HepG2 (cell line): ENCODE results near the gene DHRS12. TPM values are rescaled to one million over a fixed set of nuclear protein-coding genes. Genes with fewer than 3 reads are reported as not detected.

Experiments used
- ATAD3A ChIP-seq: sonication (generic); formaldehyde crosslinking; IDR thresholded peaks from 2 replicates; pipeline ENCODE4 v1.4.0; 2020; ENCODE audit warnings: missing genetic modification reagents
- BCLAF1 ChIP-seq: fragments of 450-650 bp; IDR thresholded peaks from 2 replicates; pipeline ENCODE4 v1.6.1; 2017; ENCODE audit warnings: mild to moderate bottlenecking
- ERF ChIP-seq: IDR thresholded peaks from 2 replicates; pipeline ENCODE4 v1.6.1; 2018; ENCODE audit warnings: missing biosample characterization, missing genetic modification reagents
- HDAC6 ChIP-seq: fragments of 200-600 bp; sonication (generic); IDR thresholded peaks from 2 replicates; pipeline ENCODE4 v1.7.0; 2017; ENCODE audit warnings: mild to moderate bottlenecking, antibody characterized with exemption, low read length, low read depth
- HIC2 ChIP-seq: sonication (generic); formaldehyde crosslinking; IDR thresholded peaks from 2 replicates; pipeline ENCODE4 v1.9.0; 2022; ENCODE audit warnings: low read depth, missing genetic modification reagents
- HIVEP1 ChIP-seq: sonication (generic); formaldehyde crosslinking; IDR thresholded peaks from 2 replicates; pipeline ENCODE4 v1.4.0; 2020; ENCODE audit warnings: mild to moderate bottlenecking, missing genetic modification reagents
- MZF1 ChIP-seq: sonication (generic); formaldehyde crosslinking; IDR thresholded peaks from 2 replicates; pipeline ENCODE4 v1.8.1; 2023; ENCODE audit warnings: mild to moderate bottlenecking, missing genetic modification reagents, borderline replicate concordance
- PHF8 ChIP-seq: sonication (generic); formaldehyde crosslinking; IDR thresholded peaks from 2 replicates; pipeline ENCODE4 v1.5.0; 2020; ENCODE audit warnings: missing genetic modification reagents
- POGK ChIP-seq: sonication (generic); formaldehyde crosslinking; conservative IDR thresholded peaks from 2 replicates; pipeline ENCODE4 v1.8.0; 2022; ENCODE audit warnings: mild to moderate bottlenecking, moderate library complexity, missing genetic modification reagents
- PPARG ChIP-seq: conservative IDR thresholded peaks from 2 replicates; pipeline ENCODE4 v1.6.1; 2016; ENCODE audit warnings: missing biosample characterization, missing genetic modification reagents
- RBAK ChIP-seq: sonication (generic); formaldehyde crosslinking; IDR thresholded peaks from 2 replicates; pipeline ENCODE4 v1.5.1; 2020; ENCODE audit warnings: mild to moderate bottlenecking, missing genetic modification reagents
- SIN3A ChIP-seq: IDR thresholded peaks from 2 replicates; pipeline ENCODE4 v1.6.1; 2011; ENCODE audit warnings: low read depth, mild to moderate bottlenecking, control low read depth, low read length, borderline replicate concordance
- SIN3B ChIP-seq: fragments of 150-350 bp; IDR thresholded peaks from 2 replicates; pipeline ENCODE4 v1.6.1; 2014; ENCODE audit warnings: low read length
- SMAD3 ChIP-seq: sonication (generic); formaldehyde crosslinking; IDR thresholded peaks from 2 replicates; pipeline ENCODE4 v1.4.0; 2020; ENCODE audit warnings: missing genetic modification reagents
- STAG1 ChIP-seq: sonication (generic); formaldehyde crosslinking; IDR thresholded peaks from 2 replicates; pipeline ENCODE4 v1.4.0; 2020; ENCODE audit warnings: missing genetic modification reagents
- ZNF282 ChIP-seq: fragments of 450-650 bp; IDR thresholded peaks from 2 replicates; pipeline ENCODE4 v1.6.1; 2018; ENCODE audit not compliant: partially characterized antibody
- ZNF7 ChIP-seq: IDR thresholded peaks from 2 replicates; pipeline ENCODE4 v1.6.1; 2016; ENCODE audit warnings: missing biosample characterization, missing genetic modification reagents
- ZSCAN25 ChIP-seq: sonication (generic); formaldehyde crosslinking; IDR thresholded peaks from 2 replicates; pipeline ENCODE4 v1.8.0; 2022; ENCODE audit warnings: mild to moderate bottlenecking, missing genetic modification reagents
- polyA plus RNA-seq, 8 experiments: library from polyadenylated mRNA; depleted of rRNA in 3 of 8; stranded (reverse) in 7 of 8; unstranded in 1 of 8; fragments of >200 nt; fragmentation: Illumina TruSeq in 4 of 8; extraction: Trizol in 4 of 8; gene quantifications; 2 replicates each; pipeline versions ENCODE4 v1.2.1 to v1.2.3, GENCODE V29; 2011 to 2016; ENCODE audit warnings: low read depth in 4 of 8, missing spikeins in 1 of 8, mixed read lengths in 1 of 8; ENCODE audit not compliant: insufficient read depth in 1 of 8
- total RNA-seq, 5 experiments: library from RNA; depleted of rRNA; stranded (reverse); fragments of >200 nt; fragmentation: Illumina TruSeq; extraction: Trizol; gene quantifications; 2 replicates each; pipeline ENCODE4 v1.2.3, GENCODE V29; 2016; ENCODE audit warnings: low read depth in 1 of 5
- TF ChIP-seq, protein P1 (sequence below): sonication (generic); formaldehyde crosslinking; IDR thresholded peaks from 2 replicates; pipeline ENCODE4 v1.4.0; 2020; ENCODE audit warnings: missing genetic modification reagents, borderline replicate concordance

DHRS12 gene
- total and polyA plus RNA-seq, 2 of the 13 experiments (the other 11 are each of a cell fraction or from before 2014, with no cell fraction given): 7.2 to 8.4 TPM

- TF ChIP-seq, protein P1, sequence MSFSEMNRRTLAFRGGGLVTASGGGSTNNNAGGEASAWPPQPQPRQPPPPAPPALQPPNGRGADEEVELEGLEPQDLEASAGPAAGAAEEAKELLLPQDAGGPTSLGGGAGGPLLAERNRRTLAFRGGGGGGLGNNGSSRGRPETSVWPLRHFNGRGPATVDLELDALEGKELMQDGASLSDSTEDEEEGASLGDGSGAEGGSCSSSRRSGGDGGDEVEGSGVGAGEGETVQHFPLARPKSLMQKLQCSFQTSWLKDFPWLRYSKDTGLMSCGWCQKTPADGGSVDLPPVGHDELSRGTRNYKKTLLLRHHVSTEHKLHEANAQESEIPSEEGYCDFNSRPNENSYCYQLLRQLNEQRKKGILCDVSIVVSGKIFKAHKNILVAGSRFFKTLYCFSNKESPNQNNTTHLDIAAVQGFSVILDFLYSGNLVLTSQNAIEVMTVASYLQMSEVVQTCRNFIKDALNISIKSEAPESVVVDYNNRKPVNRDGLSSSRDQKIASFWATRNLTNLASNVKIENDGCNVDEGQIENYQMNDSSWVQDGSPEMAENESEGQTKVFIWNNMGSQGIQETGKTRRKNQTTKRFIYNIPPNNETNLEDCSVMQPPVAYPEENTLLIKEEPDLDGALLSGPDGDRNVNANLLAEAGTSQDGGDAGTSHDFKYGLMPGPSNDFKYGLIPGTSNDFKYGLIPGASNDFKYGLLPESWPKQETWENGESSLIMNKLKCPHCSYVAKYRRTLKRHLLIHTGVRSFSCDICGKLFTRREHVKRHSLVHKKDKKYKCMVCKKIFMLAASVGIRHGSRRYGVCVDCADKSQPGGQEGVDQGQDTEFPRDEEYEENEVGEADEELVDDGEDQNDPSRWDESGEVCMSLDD (CRISPR knock-in tag): no peak
- TF ChIP-seq RBAK (CRISPR knock-in tag) (no peak), PHF8 (CRISPR knock-in tag) (no peak), HIVEP1 (CRISPR knock-in tag) (no peak), MZF1 (CRISPR knock-in tag) (no peak), PPARG (CRISPR knock-in tag) (peak; percentile 43; the same call in 1 of the 2 replicates), ZSCAN25 (no peak), HDAC6 (no peak), SIN3B (no peak), SMAD3 (no peak), SIN3A (no peak), ZNF282 (no peak), HIC2 (peak; percentile 97), POGK (CRISPR knock-in tag) (no peak), ZNF7 (CRISPR knock-in tag) (no peak), STAG1 (CRISPR knock-in tag) (peak; percentile 20), BCLAF1 (no peak), ERF (peak; percentile 68; the same call in 1 of the 2 replicates), ATAD3A (CRISPR knock-in tag) (peak; percentile 35; the same call in 1 of the 2 replicates)
Measured at GRCh38 chr13:51764184-51765141, 39.5 kb downstream of the DHRS12 start (continued).
